Stimulated activated CD8-positive, alpha-beta memory T cell treated with anti-CD3 and anti-CD28 coated beads, Interleukin-12 subunit alpha, Interleukin-12 subunit beta, amount 100 ng/mL, for 4 hours (primary cell): ENCODE results near the gene OR2AG1.
"Not testable (repeated sequence)": the region's sequence is repeated elsewhere in the genome, so short reads cannot be mapped to it uniquely, and the experiment has no call there.

Experiments used
- DNase-seq: peaks from one replicate; pipeline ENCODE4 v3.0.0-alpha.2; 2020; ENCODE audit warnings: low read depth

Gene OR2AG1

DNA sequence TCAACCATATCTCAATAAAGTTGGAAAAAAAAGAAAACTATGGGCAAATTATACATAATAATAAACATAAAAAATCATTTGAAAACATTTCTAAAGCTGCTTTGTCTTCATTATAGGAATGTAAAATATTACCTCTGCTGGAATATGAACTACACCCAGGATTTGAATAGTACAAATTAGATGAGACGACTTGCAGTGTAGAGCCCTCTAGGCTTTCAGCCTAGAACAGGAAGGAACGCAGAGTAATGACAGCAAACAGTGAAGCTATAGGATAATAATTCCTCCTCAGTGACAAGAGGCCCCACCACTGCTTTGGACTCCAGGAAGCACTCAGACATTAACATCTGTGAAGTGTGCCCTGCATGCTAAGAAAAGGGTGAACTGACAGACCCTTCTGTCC lies 7.7 kb downstream of the OR2AG1 start:
- DNase-seq, result no peak

- DNase-seq, result no peak
Measured at GRCh38 chr11:6794639-6795038, 11.8 kb downstream of the OR2AG1 start.

DNA sequence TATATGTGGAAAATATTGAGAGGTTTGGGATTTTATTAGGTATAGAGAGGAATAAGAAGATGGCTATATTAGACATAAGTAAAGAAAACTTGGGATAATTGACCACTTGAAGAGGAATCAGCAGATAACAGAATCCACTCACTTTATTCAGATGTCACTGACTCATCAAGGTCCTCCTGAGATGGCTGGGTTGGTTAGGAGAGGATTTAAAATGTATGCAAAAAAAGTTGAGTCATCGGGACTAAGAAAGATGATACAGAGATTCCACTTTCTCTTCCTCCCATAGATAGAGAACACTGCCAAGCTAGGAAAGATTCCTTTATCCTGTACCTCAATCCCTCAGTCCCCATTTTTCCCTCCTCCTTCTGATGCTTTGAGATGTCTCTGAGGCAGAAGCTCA lies 16.6 kb downstream of the OR2AG1 start, which contains the start of gene OR6A2:
OR6A2 (minus strand) TSS at position 288 of the 400 bp plus-strand sequence. CDS start 3,981 bp downstream, outside the sequence.
- DNase-seq, result no peak

DNA sequence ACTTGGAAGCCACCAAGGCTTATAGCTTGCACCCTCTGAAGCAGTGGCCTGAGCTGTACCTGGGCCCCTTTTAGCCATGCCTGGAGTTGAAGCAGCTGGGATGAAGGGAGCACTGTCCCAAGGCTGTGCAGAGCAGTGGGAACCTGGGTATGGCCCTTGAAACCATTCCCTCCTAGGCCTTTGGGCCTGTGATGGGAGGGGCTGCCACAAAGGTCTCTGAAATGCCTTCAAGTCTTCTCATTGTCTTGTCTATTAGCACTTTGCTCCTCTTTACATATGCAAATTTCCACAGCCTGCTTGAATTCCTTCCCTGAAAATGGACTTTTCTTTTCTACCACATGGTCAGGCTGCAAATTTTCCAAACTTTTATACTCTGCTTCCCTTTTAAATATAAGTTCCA lies 18.3 kb downstream of the OR2AG1 start:
- DNase-seq, result not testable (repeated sequence)

- DNase-seq, result no peak
Measured at GRCh38 chr11:6812390-6813005, 29.7 kb downstream of the OR2AG1 start.

DNA sequence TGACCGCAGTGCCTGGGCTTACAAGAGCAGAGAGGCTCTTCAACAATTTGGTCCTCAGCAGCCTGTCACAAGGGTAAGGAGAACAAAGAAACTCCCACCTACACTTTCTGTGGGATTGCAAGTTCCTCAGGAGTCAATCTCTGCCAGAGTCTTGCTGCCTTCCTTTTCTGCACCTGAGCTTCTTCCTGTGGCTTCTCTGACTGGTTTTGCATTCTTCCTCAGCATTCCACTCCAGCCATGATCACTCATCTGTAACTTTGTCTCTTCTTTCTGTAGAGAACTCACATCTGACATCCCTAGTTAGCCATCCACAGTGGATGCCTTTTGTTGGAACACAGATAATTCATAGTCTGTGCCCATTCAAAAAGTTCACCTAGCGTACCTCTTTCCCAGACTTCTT lies 30.8 kb downstream of the OR2AG1 start:
- DNase-seq, result no peak

DNA sequence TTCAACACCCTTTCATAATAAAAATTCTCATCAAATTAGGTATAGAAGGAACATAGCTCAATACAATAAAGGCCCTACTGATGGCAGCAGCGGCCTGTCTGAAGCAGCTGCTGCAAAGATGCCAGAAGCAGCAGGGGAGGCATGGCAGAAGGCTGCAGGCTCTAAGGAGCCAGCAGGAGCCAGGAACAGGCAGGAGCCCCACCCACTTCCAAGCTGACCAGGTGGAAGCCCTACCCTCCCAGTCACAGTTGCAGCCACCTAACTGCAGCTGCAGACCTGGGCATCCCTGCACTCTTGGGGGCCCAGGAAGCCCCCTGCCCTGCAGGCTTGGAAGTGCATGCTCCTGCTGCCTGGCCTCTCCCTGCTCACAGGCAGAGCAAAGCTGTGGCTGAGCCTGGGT lies 34.9 kb downstream of the OR2AG1 start:
- DNase-seq, result no peak

DNA sequence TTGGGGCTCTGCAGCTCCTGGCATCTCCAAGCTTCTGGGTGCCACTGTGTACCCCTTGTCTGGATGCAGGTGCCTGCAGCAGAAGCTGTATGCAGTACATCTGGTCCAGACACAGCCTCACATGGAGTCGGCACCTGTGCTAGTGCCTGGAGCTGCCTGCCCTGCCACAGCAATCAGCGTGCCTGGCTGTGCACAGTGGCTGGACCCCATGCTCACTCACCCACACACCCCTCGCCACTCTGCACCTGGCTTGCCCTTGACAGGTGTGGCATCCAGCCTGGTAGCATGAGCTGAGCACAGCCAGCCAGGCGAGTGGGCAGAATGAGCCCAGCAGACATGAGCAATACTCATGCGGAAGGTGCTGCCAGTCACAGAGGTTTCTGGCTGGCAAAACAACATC lies 36.1 kb downstream of the OR2AG1 start:
- DNase-seq, result no peak

DNA sequence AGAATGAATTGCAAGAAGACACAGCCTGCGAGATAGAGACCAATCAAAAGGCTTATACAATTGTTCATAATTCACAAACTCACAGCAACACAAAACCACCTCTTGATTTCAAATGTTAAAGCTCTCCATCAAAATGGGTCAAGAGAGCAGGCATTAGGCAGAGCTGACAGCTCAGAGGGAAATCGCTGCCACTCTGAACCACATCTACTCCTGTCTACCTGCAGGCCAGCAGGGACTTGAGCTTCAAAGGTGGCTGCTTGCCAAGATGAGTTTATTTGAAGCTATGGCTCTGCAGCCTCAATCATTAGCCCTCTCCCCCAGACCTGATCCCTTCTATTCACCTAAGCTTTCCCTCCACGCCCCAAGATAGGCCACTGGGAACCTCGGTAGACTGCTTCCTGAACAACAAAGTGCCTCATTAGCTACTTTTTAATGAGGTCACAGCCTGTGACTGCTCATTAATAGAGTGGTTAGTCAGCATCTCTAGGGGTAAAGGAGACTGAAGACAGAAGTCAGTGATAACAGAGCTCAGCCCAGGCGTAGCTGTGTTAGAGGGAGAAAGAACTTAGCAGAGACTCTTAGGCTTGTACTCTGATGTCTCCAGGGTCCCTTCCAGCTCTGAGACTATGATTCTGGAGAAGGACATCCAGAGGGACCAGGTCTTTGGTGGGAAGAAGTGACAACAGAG lies 41.5 kb downstream of the OR2AG1 start:
- no peak for DNase-seq

- no peak for DNase-seq
Measured at GRCh38 chr11:6825231-6825744, 42.5 kb downstream of the OR2AG1 start.

GRCh38 chr11:6828103-6828502 lies 45.3 kb downstream of the OR2AG1 start:
- no peak for DNase-seq

- no peak for DNase-seq
Measured at GRCh38 chr11:6833356-6833755, 50.5 kb downstream of the OR2AG1 start.

DNA sequence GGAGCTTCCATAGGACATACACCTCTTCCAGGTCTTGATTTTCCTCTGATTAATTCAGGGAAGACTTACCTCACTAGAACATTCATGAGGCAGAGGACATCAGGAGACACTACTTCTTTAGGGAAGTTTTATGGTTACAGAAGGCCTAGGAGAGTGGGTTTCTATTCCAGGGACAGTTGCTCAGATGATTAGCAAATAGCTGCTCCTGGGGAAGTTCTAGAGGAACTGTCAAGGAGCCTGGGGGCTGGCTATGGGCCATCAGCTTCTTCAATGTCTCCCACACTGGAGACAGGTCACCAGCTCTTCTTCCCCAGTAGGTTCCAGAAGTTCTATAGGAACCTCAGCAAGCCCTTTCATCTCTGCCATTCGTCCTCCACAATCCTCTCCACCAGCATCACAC lies 51.2 kb downstream of the OR2AG1 start:
- no peak for DNase-seq
